ENCODE data around the gene CAPS. TPM values are rescaled to one million over a fixed set of nuclear protein-coding genes. Genes with fewer than 3 reads are reported as not detected.

The CAPS gene
- total RNA-seq, 4 donors from 2014 or later: 67.5 to 95.0 (median 77.4) TPM

GRCh38 chr19:5934069-5934401 lies 20.0 kb downstream of the CAPS start:
- H3K4me3 ChIP-seq: no peak overlapping the region
- peak overlapping the region in 2 of 4 donors; percentile 60 to 65 for H3K27ac ChIP-seq
- H3K27me3 ChIP-seq: no peaks in the 10 kb centered on the region
- TF ChIP-seq POLR2A (IDR thresholded peaks at IDR 0.05) (no peak), EP300 (IDR thresholded peaks at IDR 0.05) (no peak)
- TF ChIP-seq, protein P1, sequence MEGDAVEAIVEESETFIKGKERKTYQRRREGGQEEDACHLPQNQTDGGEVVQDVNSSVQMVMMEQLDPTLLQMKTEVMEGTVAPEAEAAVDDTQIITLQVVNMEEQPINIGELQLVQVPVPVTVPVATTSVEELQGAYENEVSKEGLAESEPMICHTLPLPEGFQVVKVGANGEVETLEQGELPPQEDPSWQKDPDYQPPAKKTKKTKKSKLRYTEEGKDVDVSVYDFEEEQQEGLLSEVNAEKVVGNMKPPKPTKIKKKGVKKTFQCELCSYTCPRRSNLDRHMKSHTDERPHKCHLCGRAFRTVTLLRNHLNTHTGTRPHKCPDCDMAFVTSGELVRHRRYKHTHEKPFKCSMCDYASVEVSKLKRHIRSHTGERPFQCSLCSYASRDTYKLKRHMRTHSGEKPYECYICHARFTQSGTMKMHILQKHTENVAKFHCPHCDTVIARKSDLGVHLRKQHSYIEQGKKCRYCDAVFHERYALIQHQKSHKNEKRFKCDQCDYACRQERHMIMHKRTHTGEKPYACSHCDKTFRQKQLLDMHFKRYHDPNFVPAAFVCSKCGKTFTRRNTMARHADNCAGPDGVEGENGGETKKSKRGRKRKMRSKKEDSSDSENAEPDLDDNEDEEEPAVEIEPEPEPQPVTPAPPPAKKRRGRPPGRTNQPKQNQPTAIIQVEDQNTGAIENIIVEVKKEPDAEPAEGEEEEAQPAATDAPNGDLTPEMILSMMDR (IDR thresholded peaks at IDR 0.05): no peak
- H3K4me1 ChIP-seq: peaks cover 0 to 45% (median 13%) of the 10 kb centered on the region in 4 donors
- WGBS, 2 donors: 80 to 82% methylated on average over 5 of the region's 5 CpGs
- H3K36me3 ChIP-seq: peaks cover 0 to 83% (median 11%) of the 10 kb centered on the region in 3 donors
- DNase-seq (ENCODE audit: low spot score in 2 of 2): no peak
- no peaks in the 10 kb centered on the region for H3K9me3 ChIP-seq

DNA sequence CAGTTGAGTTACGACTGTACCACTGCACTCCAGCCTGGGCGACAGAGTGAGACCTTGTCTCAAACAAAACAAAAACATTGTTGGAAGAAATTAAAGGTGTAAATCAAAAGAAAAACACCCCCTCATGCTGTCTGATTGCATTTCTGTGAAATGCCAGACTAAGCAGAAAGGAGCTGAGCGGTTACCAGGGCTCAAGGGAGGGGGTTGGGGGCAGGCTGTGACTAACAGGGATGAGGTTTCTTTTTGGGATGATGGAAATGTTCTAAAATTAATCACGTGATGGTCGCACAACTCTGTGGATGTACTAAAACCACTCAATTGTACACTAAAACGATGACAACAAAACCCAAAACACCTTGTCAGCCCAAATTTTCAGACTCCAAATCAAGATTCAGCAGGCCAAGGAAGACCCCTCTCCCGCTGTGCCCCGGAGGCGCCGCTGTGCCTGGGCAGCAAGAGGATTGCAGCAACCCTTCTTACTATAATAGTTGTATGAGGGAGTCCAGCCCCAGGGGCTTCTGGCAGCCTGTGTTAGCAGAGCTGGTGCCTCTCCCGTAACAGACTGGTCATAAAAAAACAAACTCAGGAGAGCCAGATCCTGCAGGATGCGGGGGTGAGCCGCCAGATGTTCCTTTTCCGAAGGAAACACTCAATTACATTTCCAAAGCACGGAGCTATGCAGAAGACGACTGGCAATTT lies 20.9 kb downstream of the CAPS start:
- DNase-seq (ENCODE audit: low spot score in 2 of 2): no peak
- no peaks in the 10 kb centered on the region for H3K9me3 ChIP-seq
- WGBS, 2 donors: 57 to 60% methylated on average over 16 of the region's 16 CpGs
- no peaks in the 10 kb centered on the region for H3K27me3 ChIP-seq
- peaks cover 0 to 37% (median 13%) of the 10 kb centered on the region in 4 donors for H3K4me1 ChIP-seq
- TF ChIP-seq EP300 (IDR thresholded peaks at IDR 0.05): peak in 1 of 2 donors; percentile 6
- TF ChIP-seq, protein P1 (IDR thresholded peaks at IDR 0.05): no peak
- no peak for TF ChIP-seq POLR2A (IDR thresholded peaks at IDR 0.05)
- H3K27ac ChIP-seq: peak overlapping the region in 2 of 4 donors; percentile 52 to 65
- H3K4me3 ChIP-seq: no peak overlapping the region
- peaks cover 0 to 83% (median 11%) of the 10 kb centered on the region in 3 donors for H3K36me3 ChIP-seq

- Histone ChIP-seq H3K27me3 (no peaks in the 10 kb centered on the region), H3K4me3 (no peak overlapping the region), H3K9me3 (no peaks in the 10 kb centered on the region), H3K4me1 (peaks cover 0 to 37% (median 13%) of the 10 kb centered on the region in 4 donors), H3K27ac (peak overlapping the region in 2 of 4 donors; percentile 52 to 65), H3K36me3 (peaks cover 0 to 83% (median 10%) of the 10 kb centered on the region in 3 donors)
- 66 to 75% methylated on average over 21 to 25 of the region's 25 CpGs for WGBS, 2 donors
- no peak for DNase-seq (ENCODE audit: low spot score in 2 of 2)
- TF ChIP-seq, protein P1 (IDR thresholded peaks at IDR 0.05): no peak
- no peak for TF ChIP-seq EP300 (IDR thresholded peaks at IDR 0.05)
- TF ChIP-seq POLR2A (IDR thresholded peaks at IDR 0.05): no peak
These were observed 21.6 kb downstream of the CAPS start for GRCh38 chr19:5935473-5936291.

DNA sequence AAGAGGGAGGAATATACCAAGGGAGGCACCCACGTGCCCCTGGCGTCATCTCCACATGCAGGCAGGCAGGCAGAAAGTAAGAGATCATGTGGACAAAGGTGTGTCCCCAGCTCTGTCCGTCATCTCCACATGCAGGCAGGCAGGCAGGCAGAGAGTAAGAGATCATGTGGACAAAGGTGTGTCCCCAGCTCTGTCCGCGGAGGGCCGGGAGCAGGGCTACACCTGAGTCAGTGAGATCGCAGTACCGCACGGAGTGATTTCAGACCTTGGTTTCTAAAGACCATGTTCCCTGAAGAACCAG lies 22.2 kb downstream of the CAPS start:
- 83 to 93% methylated on average over 9 of the region's 9 CpGs for WGBS, 2 donors
- no peak overlapping the region for H3K4me3 ChIP-seq
- TF ChIP-seq EP300 (IDR thresholded peaks at IDR 0.05) (no peak), POLR2A (IDR thresholded peaks at IDR 0.05) (no peak)
- TF ChIP-seq, protein P1 (IDR thresholded peaks at IDR 0.05): no peak
- H3K27ac ChIP-seq: no peak overlapping the region
- H3K4me1 ChIP-seq: peaks cover 0 to 41% (median 13%) of the 10 kb centered on the region in 4 donors
- H3K9me3 ChIP-seq: no peaks in the 10 kb centered on the region
- no peaks in the 10 kb centered on the region for H3K27me3 ChIP-seq
- H3K36me3 ChIP-seq: peaks cover 0 to 83% (median 10%) of the 10 kb centered on the region in 3 donors
- DNase-seq (ENCODE audit: low spot score in 2 of 2): no peak

DNA sequence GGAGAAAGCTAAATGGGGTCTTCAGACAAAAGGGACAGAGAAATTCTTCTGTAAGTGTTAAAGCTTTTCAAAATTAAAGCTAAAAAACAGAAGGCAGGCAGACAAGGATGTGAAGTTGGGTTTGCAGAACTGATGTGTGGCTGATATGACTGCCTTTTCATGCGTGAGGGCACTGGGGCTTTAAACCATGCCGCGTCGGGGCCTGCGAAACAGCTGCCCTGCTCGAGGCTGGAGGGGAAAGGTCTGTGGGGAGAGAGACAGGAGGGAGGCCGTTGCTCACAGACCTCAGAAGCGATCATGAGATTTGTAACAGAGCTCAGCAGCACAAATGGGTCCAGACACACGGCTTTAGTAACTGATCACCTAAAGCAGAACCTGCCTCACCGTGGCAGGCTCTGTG lies 23.5 kb downstream of the CAPS start:
- 77 to 79% methylated on average over 10 of the region's 10 CpGs for WGBS, 2 donors
- no peak for DNase-seq (ENCODE audit: low spot score in 2 of 2)
- Histone ChIP-seq H3K4me1 (peaks cover 0 to 54% (median 15%) of the 10 kb centered on the region in 4 donors), H3K4me3 (no peak overlapping the region), H3K36me3 (peaks cover 0 to 72% (median 8%) of the 10 kb centered on the region in 3 donors), H3K27me3 (no peaks in the 10 kb centered on the region), H3K9me3 (no peaks in the 10 kb centered on the region), H3K27ac (no peak overlapping the region)
- TF ChIP-seq, protein P1 (IDR thresholded peaks at IDR 0.05): no peak
- no peak for TF ChIP-seq EP300 (IDR thresholded peaks at IDR 0.05)

Measured in tibial nerve (tissue), 4 donors.